Parathyroid adenoma (tissue), 2 donors: Measurements from ENCODE around the gene MRPL44.

Source experiments
- H2AFZ ChIP-seq: fragments of 300-600 bp; sonication (generic); one replicate; pipeline ENCODE4 v1.7.0; 2017; ENCODE audit warnings: antibody characterized with exemption, mild to moderate bottlenecking
- H3K27ac ChIP-seq: fragments of 300-600 bp; sonication (generic); one replicate; pipeline ENCODE4 v1.7.0; 2017
- H3K27me3 ChIP-seq: fragments of 300-600 bp; sonication (generic); one replicate; pipeline ENCODE4 v1.7.0; 2017; ENCODE audit warnings: low read length; ENCODE audit not compliant: control insufficient read depth, insufficient read depth
- H3K36me3 ChIP-seq: fragments of 300-600 bp; sonication (generic); one replicate; pipeline ENCODE4 v1.7.0; 2017; ENCODE audit warnings: low read length; ENCODE audit not compliant: control insufficient read depth, insufficient read depth
- H3K4me1 ChIP-seq: fragments of 300-600 bp; sonication (generic); one replicate; pipeline ENCODE4 v1.7.0; 2017; ENCODE audit warnings: control low read depth
- H3K4me2 ChIP-seq: fragments of 300-600 bp; sonication (generic); one replicate; pipeline ENCODE4 v1.7.0; 2017; ENCODE audit warnings: low read length
- H3K4me3 ChIP-seq: fragments of 300-600 bp; sonication (generic); one replicate; pipeline ENCODE4 v1.7.0; 2017; ENCODE audit warnings: low read depth, low read length
- H3K79me2 ChIP-seq: fragments of 300-600 bp; sonication (generic); one replicate; pipeline ENCODE4 v1.7.0; 2017; ENCODE audit warnings: control low read depth
- H3K9ac ChIP-seq: fragments of 300-600 bp; sonication (generic); one replicate; pipeline ENCODE4 v1.7.0; 2017; ENCODE audit warnings: mild to moderate bottlenecking
- H3K9me3 ChIP-seq: fragments of 300-600 bp; sonication (generic); one replicate; pipeline ENCODE4 v1.7.0; 2017; ENCODE audit warnings: low read length; ENCODE audit not compliant: control insufficient read depth
- TF ChIP-seq, protein P1 (sequence below): fragments of 300-600 bp; sonication (generic); IDR thresholded peaks from one replicate; pipeline ENCODE4 v1.7.0; 2017; ENCODE audit warnings: antibody characterized with exemption, mild to moderate bottlenecking
- donor health status: primary hyperparathyroidism.

The MRPL44 gene

DNA sequence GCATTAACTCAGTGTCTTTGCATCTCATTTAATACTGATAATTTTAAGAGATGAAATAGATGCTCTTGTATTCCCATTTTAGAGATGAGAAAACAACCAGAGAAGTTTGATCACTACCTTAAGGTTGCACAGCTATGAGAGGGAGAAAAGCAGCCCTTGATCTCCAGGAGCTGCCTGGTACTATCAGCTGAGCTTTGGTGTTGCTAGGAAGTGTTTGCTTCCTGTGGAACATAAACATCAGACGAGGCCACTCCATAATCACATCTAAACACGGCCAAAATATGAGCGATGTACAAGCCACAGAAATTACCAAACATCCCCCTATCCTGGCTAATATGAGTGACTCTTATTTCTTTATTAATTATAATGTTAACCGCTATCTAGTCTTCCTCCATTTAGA, 11.5 kb upstream of the MRPL44 start:
- Histone ChIP-seq H3K27me3 (no peaks in the 10 kb centered on the region), H3K9ac (no peak overlapping the region), H3K4me1 (peaks cover 10% of the 10 kb centered on the region), H3K27ac (no peak overlapping the region), H3K79me2 (peaks cover 35% of the 10 kb centered on the region), H3K36me3 (no peaks in the 10 kb centered on the region), H3K4me2 (peak overlapping the region; percentile 95), H3K4me3 (peak overlapping the region; percentile 86), H3K9me3 (no peaks in the 10 kb centered on the region), H2AFZ (peak overlapping the region; percentile 96)
- TF ChIP-seq, protein P1, sequence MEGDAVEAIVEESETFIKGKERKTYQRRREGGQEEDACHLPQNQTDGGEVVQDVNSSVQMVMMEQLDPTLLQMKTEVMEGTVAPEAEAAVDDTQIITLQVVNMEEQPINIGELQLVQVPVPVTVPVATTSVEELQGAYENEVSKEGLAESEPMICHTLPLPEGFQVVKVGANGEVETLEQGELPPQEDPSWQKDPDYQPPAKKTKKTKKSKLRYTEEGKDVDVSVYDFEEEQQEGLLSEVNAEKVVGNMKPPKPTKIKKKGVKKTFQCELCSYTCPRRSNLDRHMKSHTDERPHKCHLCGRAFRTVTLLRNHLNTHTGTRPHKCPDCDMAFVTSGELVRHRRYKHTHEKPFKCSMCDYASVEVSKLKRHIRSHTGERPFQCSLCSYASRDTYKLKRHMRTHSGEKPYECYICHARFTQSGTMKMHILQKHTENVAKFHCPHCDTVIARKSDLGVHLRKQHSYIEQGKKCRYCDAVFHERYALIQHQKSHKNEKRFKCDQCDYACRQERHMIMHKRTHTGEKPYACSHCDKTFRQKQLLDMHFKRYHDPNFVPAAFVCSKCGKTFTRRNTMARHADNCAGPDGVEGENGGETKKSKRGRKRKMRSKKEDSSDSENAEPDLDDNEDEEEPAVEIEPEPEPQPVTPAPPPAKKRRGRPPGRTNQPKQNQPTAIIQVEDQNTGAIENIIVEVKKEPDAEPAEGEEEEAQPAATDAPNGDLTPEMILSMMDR = no peak

DNA sequence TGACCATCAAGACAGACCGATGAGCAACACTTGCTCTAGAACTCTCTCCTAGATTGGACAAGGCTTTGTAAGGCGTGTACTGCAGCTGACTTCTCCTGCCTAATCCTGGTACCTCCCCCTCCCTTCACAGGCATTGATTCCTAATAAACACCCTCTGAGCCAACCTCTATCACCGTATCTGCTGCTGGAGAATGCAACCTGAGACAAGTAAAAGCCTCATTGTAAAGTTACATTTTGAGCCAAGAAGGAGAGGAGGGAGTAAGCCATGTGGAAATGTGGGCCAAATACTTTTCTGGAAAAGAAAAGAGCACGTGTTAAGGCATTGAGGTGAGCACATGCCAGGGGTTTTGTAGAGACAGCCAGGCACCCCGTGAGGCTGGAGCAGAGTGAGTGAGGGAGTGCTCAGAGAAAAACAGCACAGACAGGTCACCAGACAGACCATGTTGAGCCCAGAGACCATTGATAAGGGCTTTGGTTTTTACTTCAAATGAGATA, 9.5 kb upstream of the MRPL44 start:
- Histone ChIP-seq H3K36me3 (no peaks in the 10 kb centered on the region), H3K9me3 (no peaks in the 10 kb centered on the region), H3K27me3 (no peaks in the 10 kb centered on the region), H3K79me2 (peaks cover 23% of the 10 kb centered on the region), H3K4me1 (peaks cover 10% of the 10 kb centered on the region), H3K27ac (peak overlapping the region; percentile 25), H3K4me3 (peak overlapping the region; percentile 18), H3K9ac (no peak overlapping the region), H2AFZ (peak overlapping the region; percentile 45), H3K4me2 (peak overlapping the region; percentile 45)
- TF ChIP-seq, protein P1 = no peak

DNA sequence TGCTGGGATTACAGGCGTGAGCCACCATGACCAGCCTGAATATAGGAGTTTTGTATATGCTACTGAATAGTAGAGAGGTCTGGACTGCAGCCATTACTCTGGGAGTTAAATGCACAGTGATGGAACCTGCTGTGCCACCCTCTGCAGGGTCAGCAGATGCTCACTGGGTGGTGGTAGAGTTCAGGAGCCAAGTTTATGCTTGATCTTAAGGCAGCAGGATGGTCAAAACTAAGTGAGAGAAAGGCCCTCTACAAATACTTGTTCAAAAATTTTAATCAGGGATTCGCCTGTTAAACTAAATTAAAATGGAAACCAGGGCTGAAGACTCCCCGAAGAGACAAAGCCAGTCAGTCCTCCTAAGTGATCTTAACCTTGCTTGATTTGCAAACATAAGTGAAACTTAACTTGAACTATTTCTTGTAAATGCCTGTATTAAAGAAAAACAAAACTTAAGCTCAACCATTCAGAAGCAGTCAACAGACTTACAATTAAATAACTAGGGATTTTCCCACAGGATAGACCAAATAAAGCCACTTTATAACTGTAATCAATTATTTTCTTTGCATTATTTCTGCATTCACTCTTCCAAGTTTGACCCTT, 7.9 kb upstream of the MRPL44 start:
- no peaks in the 10 kb centered on the region for H3K9me3 ChIP-seq
- H3K36me3 ChIP-seq = no peaks in the 10 kb centered on the region
- peaks cover 10% of the 10 kb centered on the region for H3K4me1 ChIP-seq
- no peak overlapping the region for H2AFZ ChIP-seq
- H3K4me3 ChIP-seq = no peak overlapping the region
- no peak overlapping the region for H3K4me2 ChIP-seq
- TF ChIP-seq, protein P1 = no peak
- H3K79me2 ChIP-seq = peaks cover 17% of the 10 kb centered on the region
- no peaks in the 10 kb centered on the region for H3K27me3 ChIP-seq
- H3K27ac ChIP-seq = no peak overlapping the region
- H3K9ac ChIP-seq = no peak overlapping the region

DNA sequence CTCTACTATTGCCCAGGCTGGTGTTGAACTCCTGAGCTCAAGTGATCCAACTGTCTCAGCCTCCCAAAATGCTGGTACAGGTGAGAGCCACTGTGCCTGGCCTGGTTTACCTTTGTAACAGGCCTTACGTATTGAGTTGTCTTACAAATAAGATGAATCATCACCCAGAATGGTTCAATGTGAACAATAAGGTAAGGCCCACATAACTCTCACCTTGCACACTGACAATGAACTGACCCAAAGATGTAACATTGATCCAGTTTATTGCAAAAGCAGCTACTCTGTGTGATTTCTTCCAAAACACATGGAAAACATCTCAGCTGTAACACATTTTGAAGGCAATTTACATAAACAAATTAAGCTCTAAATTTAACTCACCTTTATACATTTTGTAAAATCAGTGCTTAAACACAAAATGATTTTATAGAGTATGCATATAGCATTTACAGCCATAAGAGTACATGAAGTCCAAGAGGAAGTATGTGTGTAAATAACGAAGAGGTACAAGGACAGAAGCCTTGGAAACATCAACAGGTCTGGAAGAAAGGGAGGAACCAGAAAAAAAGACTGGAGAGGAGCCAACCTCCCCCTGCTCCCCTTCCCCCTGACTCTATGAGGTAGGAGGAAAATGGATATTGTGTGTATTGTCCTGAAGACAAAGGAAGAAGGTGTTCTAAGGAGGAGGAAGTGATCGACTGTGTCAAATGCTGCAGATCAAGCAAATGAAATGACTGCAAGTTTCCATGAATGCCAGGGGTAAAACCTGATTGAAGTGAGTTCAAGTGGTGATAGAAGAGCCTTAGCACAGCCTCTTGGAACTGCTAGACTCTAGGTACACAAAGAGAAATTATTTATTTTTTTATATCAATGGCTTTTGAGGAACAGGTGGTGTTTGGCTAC, 6.6 kb upstream of the MRPL44 start:
- Histone ChIP-seq H3K27me3 (no peaks in the 10 kb centered on the region), H3K4me2 (no peak overlapping the region), H3K79me2 (peaks cover 10% of the 10 kb centered on the region), H3K4me3 (no peak overlapping the region), H3K9me3 (no peaks in the 10 kb centered on the region), H3K4me1 (peaks cover 8% of the 10 kb centered on the region), H3K27ac (no peak overlapping the region), H3K36me3 (no peaks in the 10 kb centered on the region), H2AFZ (no peak overlapping the region), H3K9ac (no peak overlapping the region)
- TF ChIP-seq, protein P1 = no peak
